H1 (cell line): ENCODE results near the gene BBS9. TPM values are rescaled to one million over a fixed set of nuclear protein-coding genes. Genes with fewer than 3 reads are reported as not detected.

Experiments
- CTCF ChIA-PET: fragments of 300-600 bp; sonication (Branson Sonifier 250); formaldehyde crosslinking; loops from one replicate; lab custom pipeline; 2021; ENCODE audit not compliant: partially characterized antibody; lab: Charles Lee
- POLR2A ChIA-PET: fragments of 300-600 bp; sonication (Branson Sonifier 250); formaldehyde crosslinking; loops from one replicate; lab custom pipeline; 2021; ENCODE audit warnings: inconsistent platforms; ENCODE audit not compliant: partially characterized antibody; lab: Charles Lee
- DNase-seq, 2 experiments: peaks; one replicate each; pipeline versions ENCODE4 v3.0.0 to v3.0.0-alpha.2; 2010 to 2022; ENCODE audit warnings: low spot score in 2 of 2, low read depth in 1 of 2, mixed read lengths in 1 of 2
- FAIRE-seq: peaks from 2 replicates; lab custom pipeline; 2011; peaks lifted over from hg19 to GRCh38; lab: Jason Lieb, UNC
- H2AFZ ChIP-seq: 2 replicates; pipeline ENCODE4 v1.8.1; 2012; ENCODE audit warnings: low read length, inconsistent platforms
- H2AK5ac ChIP-seq: 2 replicates; pipeline ENCODE4 v1.6.1; 2013; ENCODE audit warnings: low read depth, low read length
- H2BK120ac ChIP-seq: replicated peaks from 2 replicates; pipeline ENCODE3; 2013; ENCODE audit warnings: low read depth, low read length, inconsistent platforms
- H2BK12ac ChIP-seq: 2 replicates; pipeline ENCODE4 v1.6.1; 2013; ENCODE audit warnings: low read depth, low read length
- H2BK15ac ChIP-seq: 2 replicates; pipeline ENCODE4 v1.6.1; 2013; ENCODE audit warnings: low read length
- H2BK20ac ChIP-seq: 2 replicates; pipeline ENCODE4 v1.6.1; 2013; ENCODE audit warnings: low read length
- H2BK5ac ChIP-seq: 2 replicates; pipeline ENCODE4 v1.6.1; 2013; ENCODE audit warnings: low read depth, low read length
- H3K14ac ChIP-seq: 2 replicates; pipeline ENCODE4 v1.6.1; 2013; ENCODE audit warnings: inconsistent platforms; ENCODE audit not compliant: insufficient read length
- H3K18ac ChIP-seq: 2 replicates; pipeline ENCODE4 v1.6.1; 2013; ENCODE audit warnings: low read length; ENCODE audit errors: extremely low read depth
- H3K23ac ChIP-seq: 2 replicates; pipeline ENCODE4 v1.6.1; 2013; ENCODE audit warnings: inconsistent platforms; ENCODE audit not compliant: insufficient read length
- H3K23me2 ChIP-seq: 2 replicates; pipeline ENCODE4 v1.6.1; 2013; ENCODE audit warnings: low read depth, low read length
- H3K27ac ChIP-seq: 2 replicates; pipeline ENCODE4 v1.6.1; 2011; ENCODE audit warnings: low read depth, low read length, inconsistent platforms
- H3K27me3 ChIP-seq, 4 experiments: replicated peaks in 1 of 4; 1 replicate in 1 of 4; 2 replicates in 3 of 4; pipeline versions ENCODE4 v1.6.1 to v1.8.1; 2011 to 2013; ENCODE audit warnings: low read length in 3 of 4, mild to moderate bottlenecking in 3 of 4, inconsistent platforms in 2 of 4, mixed read lengths in 2 of 4, moderate library complexity in 1 of 4; ENCODE audit not compliant: control insufficient read depth in 3 of 4, insufficient read depth in 3 of 4; ENCODE audit errors: extremely low read depth in 1 of 4
- H3K36me3 ChIP-seq, 4 experiments: 2 replicates each; pipeline versions ENCODE4 v1.6.1 to v1.8.1; 2011 to 2013; ENCODE audit warnings: mild to moderate bottlenecking in 4 of 4, low read length in 3 of 4, moderate library complexity in 2 of 4, control low read depth in 1 of 4, inconsistent platforms in 1 of 4; ENCODE audit not compliant: insufficient read depth in 4 of 4, control insufficient read depth in 2 of 4
- H3K4ac ChIP-seq: replicated peaks from 2 replicates; pipeline ENCODE3; 2013; ENCODE audit warnings: low read length, low read depth, mixed read lengths, inconsistent platforms; ENCODE audit not compliant: insufficient read length
- H3K4me1 ChIP-seq, 4 experiments: replicated peaks in 1 of 4; 1 replicate in 1 of 4; 2 replicates in 3 of 4; pipeline versions ENCODE4 v1.6.1 to v1.8.1; 2011 to 2013; ENCODE audit warnings: low read length in 3 of 4, inconsistent platforms in 2 of 4, mixed read lengths in 1 of 4; ENCODE audit not compliant: insufficient read depth in 4 of 4, control insufficient read depth in 3 of 4
- H3K4me2 ChIP-seq, 2 experiments: 2 replicates each; pipeline versions ENCODE4 v1.6.1 to v1.8.1; 2011 to 2013; ENCODE audit warnings: low read depth in 2 of 2, low read length in 2 of 2, control low read depth in 1 of 2, inconsistent platforms in 1 of 2, mild to moderate bottlenecking in 1 of 2; ENCODE audit not compliant: insufficient read depth in 1 of 2
- H3K4me3 ChIP-seq, 4 experiments: fragments of 200-600, 300-600 bp in 1 of 4; sonication (generic), shearing (Covaris generic), sonication (Bioruptor Twin) in 1 of 4; 2 replicates each; pipeline versions ENCODE4 v1.5.1 to v1.8.1; 2011 to 2016; ENCODE audit warnings: low read length in 4 of 4, low read depth in 3 of 4, control low read depth in 2 of 4, inconsistent platforms in 2 of 4, mild to moderate bottlenecking in 2 of 4, mixed read lengths in 1 of 4, moderate library complexity in 1 of 4; ENCODE audit not compliant: insufficient read depth in 2 of 4; ENCODE audit errors: extremely low read depth in 1 of 4
- H3K56ac ChIP-seq: replicated peaks from 2 replicates; pipeline ENCODE3; 2013; ENCODE audit warnings: low read depth, mild to moderate bottlenecking, mixed read lengths, low read length, inconsistent platforms; ENCODE audit not compliant: insufficient read length
- H3K79me1 ChIP-seq: 2 replicates; pipeline ENCODE4 v1.6.1; 2013; ENCODE audit warnings: low read depth, low read length, control low read depth
- H3K79me2 ChIP-seq, 2 experiments: 2 replicates each; pipeline versions ENCODE4 v1.6.1 to v1.8.1; 2012 to 2013; ENCODE audit warnings: low read length in 2 of 2, mild to moderate bottlenecking in 2 of 2, inconsistent platforms in 1 of 2; ENCODE audit not compliant: insufficient read depth in 2 of 2, control insufficient read depth in 1 of 2
- H3K9ac ChIP-seq, 4 experiments: replicated peaks in 1 of 4; 1 replicate in 1 of 4; 2 replicates in 3 of 4; pipeline versions ENCODE4 v1.6.1 to v1.8.1; 2011 to 2013; ENCODE audit warnings: low read depth in 3 of 4, low read length in 3 of 4, control low read depth in 2 of 4, mild to moderate bottlenecking in 2 of 4, moderate library complexity in 2 of 4, inconsistent platforms in 1 of 4; ENCODE audit errors: extremely low read depth in 1 of 4
- H3K9me3 ChIP-seq, 2 experiments: 2 replicates each; pipeline versions ENCODE4 v1.6.1 to v1.8.1; 2012 to 2013; ENCODE audit warnings: mild to moderate bottlenecking in 2 of 2, moderate library complexity in 2 of 2, control low read depth in 1 of 2, inconsistent platforms in 1 of 2, low read depth in 1 of 2, low read length in 1 of 2, mixed read lengths in 1 of 2; ENCODE audit not compliant: insufficient read depth in 2 of 2
- H4K20me1 ChIP-seq, 2 experiments: replicated peaks in 1 of 2; 2 replicates each; pipeline versions ENCODE3 to v1.8.1; 2011 to 2013; ENCODE audit warnings: inconsistent platforms in 2 of 2, low read length in 2 of 2, mild to moderate bottlenecking in 1 of 2; ENCODE audit not compliant: insufficient read depth in 2 of 2, control insufficient read depth in 1 of 2
- H4K5ac ChIP-seq: 2 replicates; pipeline ENCODE4 v1.6.1; 2013; ENCODE audit warnings: low read length, low read depth, mixed read lengths, inconsistent platforms; ENCODE audit not compliant: insufficient read length
- H4K8ac ChIP-seq: 2 replicates; pipeline ENCODE4 v1.8.0; 2013; ENCODE audit warnings: mild to moderate bottlenecking, moderate library complexity, low read length, inconsistent platforms; ENCODE audit not compliant: insufficient read depth; ENCODE audit errors: extremely low read depth
- H4K91ac ChIP-seq: replicated peaks from 2 replicates; pipeline ENCODE3; 2013; ENCODE audit warnings: low read length, mixed read lengths, inconsistent platforms; ENCODE audit not compliant: insufficient read length
- CBX5 ChIP-seq: fragments of 300-800, 300-1000 bp; sonication (generic); IDR thresholded peaks from 2 replicates; pipeline ENCODE4 v1.7.1; 2016; ENCODE audit warnings: antibody characterized with exemption, low read length, low read depth
- NRF1 ChIP-seq: IDR thresholded peaks from 2 replicates; pipeline ENCODE4 v1.6.1; 2011; ENCODE audit warnings: mild to moderate bottlenecking, low read depth, low read length, improper control_type of control experiment
- RBBP5 ChIP-seq: IDR thresholded peaks from 2 replicates; pipeline ENCODE4 v1.7.1; 2012; ENCODE audit warnings: low read depth, mild to moderate bottlenecking, inconsistent platforms, low read length, moderate library complexity, borderline replicate concordance
- SP2 ChIP-seq: IDR thresholded peaks from 2 replicates; pipeline ENCODE4 v1.6.1; 2012; ENCODE audit warnings: mild to moderate bottlenecking, low read length, inconsistent platforms
- SUZ12 ChIP-seq: fragments of 200-600 bp; sonication (generic); IDR thresholded peaks from 2 replicates; pipeline ENCODE4 v1.6.1; 2012; ENCODE audit warnings: mild to moderate bottlenecking, inconsistent platforms, low read length, moderate library complexity, mixed read lengths
- WGBS, 2 experiments: shearing (Covaris generic) in 1 of 2; methylation state at CpG; one replicate each; pipeline versions ENCODE4 v1.1.6 to v1.1.7; 2013 to 2015; ENCODE audit warnings: low lambda C conversion rate in 2 of 2, mixed read lengths in 2 of 2, inconsistent platforms in 1 of 2, low coverage in 1 of 2, missing lambda C conversion rate in 1 of 2; ENCODE audit not compliant: insufficient replicate concordance in 2 of 2, insufficient coverage in 1 of 2, insufficient read length in 1 of 2; ENCODE audit errors: extremely low coverage in 1 of 2, missing lambda C conversion rate in 1 of 2; 5-methylcytosine and 5-hydroxymethylcytosine counted together
- polyA plus RNA-seq, 7 experiments: library from polyadenylated mRNA; depleted of rRNA in 3 of 7; stranded (reverse) in 5 of 7; unstranded in 2 of 7; fragments of >200 nt in 5 of 7; fragments of 200-250 nt in 2 of 7; gene quantifications; 1 replicate in 5 of 7; 2 replicates in 1 of 7; 4 replicates in 1 of 7; pipeline versions ENCODE4 v1.2.1 to v1.2.3, GENCODE V29; 2011 to 2013; ENCODE audit warnings: missing spikeins in 2 of 7, mixed read lengths in 2 of 7
- total RNA-seq: library from RNA; stranded (reverse); fragmentation: NEBNext Ultra II Directional; extraction: Animal tissue kit (Norgen Biotek cat#: 25700); gene quantifications from 2 replicates; pipeline ENCODE4 v1.2.1, GENCODE V29; 2021
- TF ChIP-seq, protein P1 (sequence below): IDR thresholded peaks from 2 replicates; pipeline ENCODE4 v1.6.1; 2011; ENCODE audit warnings: low read length, improper control_type of control experiment

The BBS9 gene
- total and polyA plus RNA-seq, 2 of the 8 experiments (the other 6 are each of a cell fraction or from before 2014, with no cell fraction given): 22.3 to 37.0 TPM

DNA sequence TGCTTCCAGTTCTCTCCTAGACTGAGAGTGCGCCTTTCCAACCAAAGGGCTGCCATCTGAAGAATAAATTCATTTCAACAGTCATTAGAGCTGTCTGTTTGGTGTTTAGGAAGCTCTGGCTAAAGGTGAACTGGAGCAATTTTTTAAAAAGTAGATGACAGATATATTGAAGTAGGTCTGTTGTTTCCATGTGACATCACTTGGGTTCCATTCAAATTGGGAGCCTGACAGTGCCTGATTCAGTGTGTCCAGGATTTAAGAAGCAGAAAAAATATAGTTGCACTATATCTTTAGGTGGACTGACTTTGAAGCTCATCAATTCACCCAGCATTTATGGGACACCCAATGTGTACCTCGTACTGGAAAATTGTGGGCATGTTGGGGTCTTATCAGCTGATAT, 367.7 kb downstream of the BBS9 start:
- 97% methylated on average over 2 of the region's 2 CpGs; no CpG with 5 or more reads in 1 of the 2 experiments for WGBS, 2 experiments

More for the DNA sequence above, 367.7 kb downstream of the BBS9 start:
- H3K4ac ChIP-seq: no peak overlapping the region
- H3K14ac ChIP-seq: no peak overlapping the region
- no peaks in the 10 kb centered on the region for H3K27me3 ChIP-seq
- no peak overlapping the region for H4K8ac ChIP-seq
- no peaks in the 10 kb centered on the region for H3K9me3 ChIP-seq
- H3K4me1 ChIP-seq: peaks cover 9 to 18% (median 13%) of the 10 kb centered on the region in 4 experiments; a peak in 6 of 7 replicates
- H2BK12ac ChIP-seq: no peak overlapping the region
- ChIA-PET CTCF (interaction anchor here (0.7 to 1.5 kb wide), 3 partner anchors 9 to 695 kb away, joined by 3 to 4 read pairs (median 3); no protein-coding TSS in a partner anchor), POLR2A (interaction anchor here (1.2 kb wide), 1 partner anchor 9 kb away, joined by 3 read pairs; no protein-coding TSS in a partner anchor)
- H2BK20ac ChIP-seq: no peak overlapping the region
- H3K4me3 ChIP-seq: no peak overlapping the region
- no peak overlapping the region for H3K18ac ChIP-seq
- no peak overlapping the region for H2BK120ac ChIP-seq
- no peak overlapping the region for H3K56ac ChIP-seq
- no peak overlapping the region for H3K23ac ChIP-seq
- FAIRE-seq (no peak), DNase-seq (no peak)
- no peak overlapping the region for H2BK15ac ChIP-seq
- H3K23me2 ChIP-seq: no peaks in the 10 kb centered on the region; the same call in 1 of the 2 replicates
- no peak overlapping the region for H2BK5ac ChIP-seq
- TF ChIP-seq RBBP5 (no peak), CBX5 (no peak), SP2 (no peak), SUZ12 (no peak), NRF1 (no peak)
- TF ChIP-seq, protein P1, sequence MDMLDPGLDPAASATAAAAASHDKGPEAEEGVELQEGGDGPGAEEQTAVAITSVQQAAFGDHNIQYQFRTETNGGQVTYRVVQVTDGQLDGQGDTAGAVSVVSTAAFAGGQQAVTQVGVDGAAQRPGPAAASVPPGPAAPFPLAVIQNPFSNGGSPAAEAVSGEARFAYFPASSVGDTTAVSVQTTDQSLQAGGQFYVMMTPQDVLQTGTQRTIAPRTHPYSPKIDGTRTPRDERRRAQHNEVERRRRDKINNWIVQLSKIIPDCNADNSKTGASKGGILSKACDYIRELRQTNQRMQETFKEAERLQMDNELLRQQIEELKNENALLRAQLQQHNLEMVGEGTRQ: no peak
- H3K9ac ChIP-seq: no peak overlapping the region
- H3K27ac ChIP-seq: no peak overlapping the region
- H3K36me3 ChIP-seq: no peaks in the 10 kb centered on the region
- no peaks in the 10 kb centered on the region for H4K20me1 ChIP-seq
- H2AFZ ChIP-seq: no peak overlapping the region
- H2AK5ac ChIP-seq: no peak overlapping the region
- no peak overlapping the region for H4K5ac ChIP-seq
- no peak overlapping the region for H3K4me2 ChIP-seq
- H3K79me2 ChIP-seq: no peaks in the 10 kb centered on the region
- no peaks in the 10 kb centered on the region for H3K79me1 ChIP-seq
- no peak overlapping the region for H4K91ac ChIP-seq
